Stimulated activated CD4-positive, alpha-beta T cell treated with anti-CD3 and anti-CD28 coated beads, Interleukin-1b, Interleukin-23, amount 100 ng/mL, for 24 hours (primary cell): ENCODE measurements around the gene CREB5.

ENCODE experiments used
- DNase-seq, 4 experiments: peaks; one replicate each; pipeline ENCODE4 v3.0.0-alpha.2; 2020; ENCODE audit warnings: low read depth in 4 of 4, low spot score in 1 of 4

The CREB5 gene

DNA sequence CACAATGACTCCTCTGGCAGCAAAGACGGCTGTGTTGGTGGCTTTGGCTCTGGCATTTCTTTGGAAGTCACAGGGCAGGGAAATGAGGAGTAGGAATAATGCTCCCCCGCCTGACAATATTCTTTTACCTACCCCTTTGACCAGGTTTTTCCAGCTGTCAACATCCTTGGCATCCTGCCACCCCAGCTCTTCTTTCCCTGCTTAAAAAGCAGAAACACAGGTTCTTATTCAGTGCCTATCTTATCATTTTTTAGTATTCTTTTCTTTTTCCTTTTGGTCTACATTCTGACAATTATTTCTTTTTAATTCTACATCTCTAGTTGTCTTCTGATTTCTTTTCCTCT, 97.7 kb downstream of the CREB5 start:
- DNase-seq = no peak

DNA sequence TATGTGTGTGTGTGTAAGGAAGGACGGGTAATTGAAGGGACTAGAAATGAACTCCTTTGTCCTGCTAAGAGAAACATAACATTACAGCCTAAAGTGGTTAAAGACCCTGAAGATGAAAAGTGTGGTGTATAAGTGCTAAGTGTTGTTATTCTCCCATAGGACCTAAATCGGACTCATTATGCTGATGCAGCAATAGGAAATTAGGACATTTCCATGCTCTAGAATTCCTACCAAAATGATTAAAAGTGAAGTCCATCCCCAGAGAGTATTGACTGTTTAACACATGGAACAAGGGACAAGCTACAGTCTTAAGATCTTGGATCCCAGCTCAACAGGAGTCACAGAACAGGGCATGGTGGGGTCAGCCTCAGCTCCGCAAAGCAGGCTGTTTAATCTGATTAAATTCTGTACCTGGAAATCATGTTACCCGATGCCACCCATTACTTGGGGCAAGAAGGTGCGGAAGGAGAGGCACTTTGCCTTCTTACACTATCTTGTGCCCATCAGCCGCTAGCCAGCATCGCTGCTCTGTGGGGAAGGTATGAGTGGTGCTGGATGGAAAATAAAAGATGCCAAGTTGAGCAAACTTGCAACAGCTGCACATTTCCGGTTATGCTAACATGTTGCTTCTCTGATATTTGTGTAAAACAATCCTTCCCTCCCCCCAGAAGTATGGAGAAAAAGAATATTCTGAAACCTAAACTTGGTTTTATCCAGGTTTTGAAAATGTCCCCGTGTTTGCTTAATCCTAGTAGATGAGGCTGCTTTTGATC, 100.5 kb downstream of the CREB5 start:
- no peak for DNase-seq

DNA sequence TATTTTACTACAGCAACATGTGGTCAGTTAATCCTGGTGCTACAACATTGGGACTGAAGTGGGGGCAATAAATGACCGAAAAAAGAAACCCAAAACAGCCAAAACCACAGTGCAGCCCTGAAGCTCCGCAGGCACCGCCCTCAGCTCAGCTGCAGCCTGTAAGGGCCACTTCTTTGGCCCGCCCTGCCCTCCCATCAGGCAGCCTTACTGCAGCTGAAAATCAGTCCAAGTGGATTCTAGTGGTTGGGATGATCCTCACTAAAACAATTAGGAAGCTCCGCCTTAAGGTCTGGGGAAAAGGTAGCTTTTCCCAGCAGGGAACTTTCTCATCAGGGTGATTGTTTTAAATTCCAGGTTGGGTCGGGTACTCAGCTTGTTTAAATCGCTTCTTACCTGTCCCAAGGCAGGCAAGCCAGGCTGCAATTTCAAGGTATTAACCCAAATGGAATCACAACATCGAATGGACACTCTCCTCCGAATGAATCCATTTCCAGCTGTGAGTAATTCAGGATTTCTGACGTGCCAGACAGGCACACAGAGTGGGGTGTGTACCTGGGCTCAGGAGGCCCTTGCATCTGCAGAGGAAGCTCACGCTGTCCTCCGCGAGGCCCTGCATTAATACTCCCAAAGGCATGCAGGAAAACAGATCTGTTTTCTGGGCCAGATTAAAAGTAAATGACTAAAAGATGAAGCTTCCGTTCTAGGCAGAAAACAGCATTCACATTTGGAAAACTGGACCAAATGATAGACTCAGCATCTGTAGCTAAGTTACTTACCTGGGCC, 104.3 kb downstream of the CREB5 start:
- DNase-seq = no peak

- no peak for DNase-seq
Observed at GRCh38 chr7:28517206-28517605, 104.9 kb downstream of the CREB5 start.

- DNase-seq = no peak
Observed at GRCh38 chr7:28517606-28518005, 105.3 kb downstream of the CREB5 start.

GRCh38 chr7:28520074-28521015, 108.0 kb downstream of the CREB5 start:
- no peak for DNase-seq

DNA sequence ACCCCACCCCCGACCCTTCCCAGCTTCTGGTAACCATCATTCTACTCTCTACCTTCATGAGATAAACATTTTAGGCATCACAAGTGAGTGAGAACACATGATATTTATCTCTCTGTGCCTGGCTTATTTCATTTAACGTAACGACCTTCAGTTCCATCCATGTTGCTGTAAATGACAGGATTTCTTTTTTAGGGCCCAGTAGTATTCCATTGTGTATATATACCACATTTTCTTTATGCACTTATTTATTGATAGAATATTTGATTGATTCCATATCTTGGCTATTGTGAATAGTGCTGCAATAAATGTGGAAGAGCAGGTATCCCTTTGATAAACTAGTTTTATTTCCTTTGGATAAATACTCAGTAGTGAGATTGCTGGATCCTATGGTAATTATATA, 112.7 kb downstream of the CREB5 start:
- DNase-seq = no peak

- DNase-seq = no peak
Observed at GRCh38 chr7:28528899-28529298, 116.6 kb downstream of the CREB5 start.

GRCh38 chr7:28529755-28530154, 117.4 kb downstream of the CREB5 start:
- DNase-seq = no peak

DNA sequence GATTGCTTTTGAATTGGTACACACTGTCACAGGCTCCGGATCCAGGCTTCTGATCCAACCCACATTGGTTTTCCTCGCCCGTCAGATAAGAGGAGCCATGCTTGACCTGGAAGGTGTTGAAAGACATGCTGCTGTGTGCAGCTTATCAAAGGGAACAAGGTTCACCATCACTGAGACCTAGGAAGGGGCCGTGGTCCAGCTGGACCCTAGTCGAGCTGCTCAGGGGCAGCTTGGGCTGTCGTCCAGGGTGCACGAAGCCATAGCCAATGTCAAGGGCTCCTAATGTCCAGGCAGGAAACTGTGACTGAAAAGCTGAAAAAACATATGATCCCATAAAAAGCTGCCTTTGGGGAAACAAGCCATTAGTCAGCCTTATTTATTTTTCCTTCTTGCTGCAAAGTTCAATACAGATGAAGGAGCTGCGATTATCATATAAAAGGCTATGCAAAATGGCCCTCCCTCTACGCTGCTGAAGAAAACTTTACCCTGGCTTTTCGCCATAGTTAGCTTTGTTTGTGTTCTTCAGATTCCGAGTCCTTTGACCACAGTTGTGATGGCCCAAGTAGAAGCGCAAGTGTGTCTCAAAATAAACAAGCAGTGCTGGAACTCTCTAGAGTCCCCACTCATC, 118.0 kb downstream of the CREB5 start:
- DNase-seq = no peak

GRCh38 chr7:28530803-28531175, 118.5 kb downstream of the CREB5 start:
- no peak for DNase-seq

GRCh38 chr7:28531291-28531690, 119.0 kb downstream of the CREB5 start:
- no peak for DNase-seq

GRCh38 chr7:28532181-28532580, 119.9 kb downstream of the CREB5 start:
- DNase-seq = no peak

DNA sequence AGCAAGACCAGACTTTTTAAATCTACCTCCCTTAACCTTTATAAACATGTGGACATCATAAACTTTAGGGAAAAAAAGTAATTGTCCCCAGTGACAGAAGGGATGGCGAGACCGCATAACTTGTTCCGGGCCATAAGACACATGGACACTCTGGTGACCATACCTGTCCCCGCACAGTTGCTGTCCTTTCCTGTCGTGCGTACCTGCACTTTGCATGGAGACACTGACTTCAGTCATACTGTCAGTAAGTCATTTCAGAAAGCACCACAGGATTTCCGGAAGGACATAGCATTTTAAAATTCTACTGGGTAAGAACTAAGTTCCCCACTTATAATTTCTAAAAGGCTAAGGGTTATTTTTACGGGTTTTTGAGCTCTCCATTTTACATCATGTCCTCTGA, 120.9 kb downstream of the CREB5 start:
- DNase-seq = no peak

- DNase-seq = no peak
Observed at GRCh38 chr7:28533731-28534531, 121.6 kb downstream of the CREB5 start.

DNA sequence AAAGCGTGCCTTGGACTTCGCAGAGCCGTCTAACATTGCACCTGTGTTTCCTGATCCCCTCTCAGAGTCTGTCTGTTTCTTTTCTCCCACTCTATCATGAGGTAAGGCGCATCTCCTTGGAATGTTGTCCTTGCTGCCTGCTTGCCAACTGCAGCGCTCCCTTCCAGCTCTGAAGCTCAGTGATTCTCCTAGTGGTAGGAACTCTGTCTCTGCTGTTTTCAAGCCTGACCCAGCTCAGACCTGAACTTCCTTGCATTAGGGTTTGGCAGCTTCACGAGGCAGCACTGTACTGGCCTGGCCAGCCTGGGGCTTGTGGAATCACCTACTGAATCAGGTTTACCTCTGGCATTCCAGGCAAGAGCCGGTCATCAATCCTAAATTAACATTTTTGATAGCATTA, 123.9 kb downstream of the CREB5 start:
- no peak for DNase-seq

DNA sequence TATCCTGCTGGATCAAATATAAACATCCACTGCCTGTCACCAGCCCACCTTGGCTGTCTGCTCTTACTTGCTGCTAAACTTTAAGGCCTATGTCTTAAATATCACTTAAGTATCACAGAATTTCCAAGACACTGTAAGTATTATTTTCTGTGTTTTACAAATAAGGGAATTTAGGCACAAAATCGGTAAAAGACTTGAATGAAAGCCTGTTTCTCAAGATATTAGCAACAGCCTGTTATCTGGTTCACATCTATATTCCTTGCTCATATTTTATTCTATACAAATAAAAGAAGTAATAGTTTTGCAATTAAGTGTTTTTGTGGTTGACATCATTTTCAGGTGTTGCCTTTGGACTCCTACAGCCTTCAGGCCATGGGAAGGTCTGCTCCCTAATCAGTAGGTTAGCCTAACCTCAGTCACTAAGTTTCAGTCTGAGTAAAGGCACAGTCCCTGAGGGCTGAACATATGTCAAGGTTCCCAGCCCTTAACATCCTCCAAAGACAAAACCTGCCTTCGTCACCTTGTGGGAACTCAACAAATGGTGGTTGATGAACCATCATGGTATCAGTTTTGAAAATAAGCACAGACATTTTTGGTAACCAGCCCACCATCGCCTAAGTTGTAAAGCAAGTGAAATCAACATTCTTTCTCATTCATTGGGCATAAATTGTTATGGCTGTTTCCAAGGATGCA, 127.1 kb downstream of the CREB5 start:
- no peak for DNase-seq

DNA sequence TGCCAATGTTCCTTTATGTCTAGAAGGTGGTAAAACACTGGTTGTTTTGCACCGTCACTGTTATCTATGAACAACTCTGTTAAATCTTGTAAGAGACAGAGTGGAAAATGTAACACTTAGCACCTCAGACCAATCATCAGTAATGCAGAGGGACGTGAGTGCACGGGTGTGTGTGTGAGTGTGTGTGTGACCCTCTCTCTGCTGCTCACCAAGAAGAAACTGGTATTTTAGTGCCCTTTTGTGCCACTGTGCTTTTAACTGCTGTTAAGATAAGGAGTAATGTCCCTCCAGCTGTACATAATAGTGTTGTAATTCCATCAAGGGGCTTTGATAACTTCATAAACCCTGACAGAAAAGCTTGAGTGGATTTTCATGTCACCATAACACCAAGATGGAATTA, 130.1 kb downstream of the CREB5 start:
- DNase-seq = no peak

- DNase-seq = no peak
Observed at GRCh38 chr7:28544453-28545117, 132.3 kb downstream of the CREB5 start.
